DND-41 (cell line): ENCODE data around the gene NUMBL.

Experiments
- EZH2 ChIP-seq: IDR thresholded peaks from 3 replicates; pipeline ENCODE4 v1.6.1; 2012; ENCODE audit warnings: borderline replicate concordance, low read depth, mild to moderate bottlenecking, moderate library complexity, low read length, inconsistent platforms; ENCODE audit not compliant: severe bottlenecking
- TF ChIP-seq, protein P1 (sequence below): IDR thresholded peaks from 2 replicates; pipeline ENCODE4 v1.5.1; 2012; ENCODE audit warnings: borderline replicate concordance, low read length, moderate library complexity, mild to moderate bottlenecking; ENCODE audit not compliant: poor library complexity, severe bottlenecking; ENCODE audit errors: extremely low read depth

DNA sequence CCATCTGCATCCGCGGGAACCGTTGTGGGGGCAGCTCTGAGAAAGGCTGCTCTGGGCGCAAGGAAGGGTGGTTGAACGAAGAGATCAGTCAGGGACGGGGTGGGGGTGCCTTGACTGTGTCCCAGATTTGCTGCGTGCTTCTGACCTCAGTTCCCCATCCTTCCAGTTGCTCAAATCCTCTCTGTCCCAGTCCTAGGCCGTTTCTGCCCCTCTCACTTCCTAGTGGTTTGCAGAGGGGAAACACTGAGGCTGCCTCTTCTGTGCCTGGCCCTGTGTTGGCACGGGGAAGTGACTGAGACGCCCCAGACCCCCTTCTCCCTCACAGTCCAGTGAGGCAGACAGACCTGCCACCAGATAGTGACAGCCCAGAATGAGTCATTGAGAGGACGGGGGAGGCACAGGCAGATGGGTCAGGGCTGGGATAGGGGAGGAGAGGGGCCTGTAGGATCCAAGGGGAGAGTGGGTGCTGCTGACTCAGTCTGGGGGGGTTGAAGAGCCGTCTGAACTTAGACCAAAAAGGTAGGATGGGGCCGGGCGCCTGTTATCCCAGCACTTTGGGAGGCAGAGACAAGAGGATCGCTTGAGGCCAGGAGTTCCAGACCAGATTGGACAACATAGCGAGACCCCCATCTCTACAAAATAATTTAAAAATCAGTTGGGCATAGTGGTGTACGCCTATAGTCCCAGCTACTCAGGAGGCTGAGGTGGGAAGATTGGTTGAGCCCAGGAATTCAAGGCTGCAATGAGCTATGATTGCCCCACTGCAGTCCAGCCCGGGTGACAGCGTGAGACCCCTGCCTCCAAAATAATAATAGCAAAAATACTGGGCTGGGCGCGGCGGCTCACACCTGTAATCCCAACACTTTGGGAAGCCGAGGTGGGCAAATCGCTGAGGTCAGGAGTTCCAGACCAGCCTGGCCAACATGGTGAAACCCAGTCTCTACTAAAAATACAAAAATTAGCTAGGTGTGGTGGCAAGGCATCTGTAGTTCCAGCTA, 26.5 kb downstream of the NUMBL start:
- TF ChIP-seq, protein P1, sequence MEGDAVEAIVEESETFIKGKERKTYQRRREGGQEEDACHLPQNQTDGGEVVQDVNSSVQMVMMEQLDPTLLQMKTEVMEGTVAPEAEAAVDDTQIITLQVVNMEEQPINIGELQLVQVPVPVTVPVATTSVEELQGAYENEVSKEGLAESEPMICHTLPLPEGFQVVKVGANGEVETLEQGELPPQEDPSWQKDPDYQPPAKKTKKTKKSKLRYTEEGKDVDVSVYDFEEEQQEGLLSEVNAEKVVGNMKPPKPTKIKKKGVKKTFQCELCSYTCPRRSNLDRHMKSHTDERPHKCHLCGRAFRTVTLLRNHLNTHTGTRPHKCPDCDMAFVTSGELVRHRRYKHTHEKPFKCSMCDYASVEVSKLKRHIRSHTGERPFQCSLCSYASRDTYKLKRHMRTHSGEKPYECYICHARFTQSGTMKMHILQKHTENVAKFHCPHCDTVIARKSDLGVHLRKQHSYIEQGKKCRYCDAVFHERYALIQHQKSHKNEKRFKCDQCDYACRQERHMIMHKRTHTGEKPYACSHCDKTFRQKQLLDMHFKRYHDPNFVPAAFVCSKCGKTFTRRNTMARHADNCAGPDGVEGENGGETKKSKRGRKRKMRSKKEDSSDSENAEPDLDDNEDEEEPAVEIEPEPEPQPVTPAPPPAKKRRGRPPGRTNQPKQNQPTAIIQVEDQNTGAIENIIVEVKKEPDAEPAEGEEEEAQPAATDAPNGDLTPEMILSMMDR = no peak
- TF ChIP-seq EZH2 = no peak
